GM23338 (cell line): ENCODE measurements around the gene APOLD1.

ENCODE experiments used
- REST ChIP-seq: IDR thresholded peaks from one replicate; pipeline ENCODE4 v1.6.1; 2018; ENCODE audit warnings: antibody characterized with exemption; ENCODE audit not compliant: unreplicated experiment
- TF ChIP-seq, protein P1 (sequence below), 2 experiments: fragments of 200-600 bp in 1 of 2; sonication (generic) in 1 of 2; conservative IDR thresholded peaks; 2 replicates each; pipeline versions ENCODE4 v1.5.1 to v1.6.1; 2016 to 2017; ENCODE audit warnings: antibody characterized with exemption in 2 of 2, low read depth in 2 of 2, mild to moderate bottlenecking in 2 of 2, moderate library complexity in 1 of 2

DNA sequence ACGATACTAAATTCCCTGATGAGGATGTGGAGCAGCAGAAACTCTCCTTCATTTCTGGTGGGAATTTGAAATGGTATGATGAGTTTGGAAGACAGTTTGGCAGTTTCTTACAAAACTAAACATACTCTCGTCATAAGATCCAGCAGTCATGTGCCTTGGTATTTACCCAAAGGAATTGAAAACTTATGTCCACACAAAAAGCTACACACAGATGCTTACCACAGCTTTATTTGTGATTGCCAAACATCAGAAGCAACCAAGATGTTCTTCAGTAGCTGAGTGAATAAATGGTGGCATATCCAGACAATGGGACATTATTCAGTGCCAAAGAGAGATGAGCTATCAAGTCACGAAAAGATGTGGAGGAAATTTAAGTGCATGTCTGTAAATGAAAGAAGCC is 10.7 kb upstream of the APOLD1 start:
- TF ChIP-seq REST: no peak
- TF ChIP-seq, protein P1, sequence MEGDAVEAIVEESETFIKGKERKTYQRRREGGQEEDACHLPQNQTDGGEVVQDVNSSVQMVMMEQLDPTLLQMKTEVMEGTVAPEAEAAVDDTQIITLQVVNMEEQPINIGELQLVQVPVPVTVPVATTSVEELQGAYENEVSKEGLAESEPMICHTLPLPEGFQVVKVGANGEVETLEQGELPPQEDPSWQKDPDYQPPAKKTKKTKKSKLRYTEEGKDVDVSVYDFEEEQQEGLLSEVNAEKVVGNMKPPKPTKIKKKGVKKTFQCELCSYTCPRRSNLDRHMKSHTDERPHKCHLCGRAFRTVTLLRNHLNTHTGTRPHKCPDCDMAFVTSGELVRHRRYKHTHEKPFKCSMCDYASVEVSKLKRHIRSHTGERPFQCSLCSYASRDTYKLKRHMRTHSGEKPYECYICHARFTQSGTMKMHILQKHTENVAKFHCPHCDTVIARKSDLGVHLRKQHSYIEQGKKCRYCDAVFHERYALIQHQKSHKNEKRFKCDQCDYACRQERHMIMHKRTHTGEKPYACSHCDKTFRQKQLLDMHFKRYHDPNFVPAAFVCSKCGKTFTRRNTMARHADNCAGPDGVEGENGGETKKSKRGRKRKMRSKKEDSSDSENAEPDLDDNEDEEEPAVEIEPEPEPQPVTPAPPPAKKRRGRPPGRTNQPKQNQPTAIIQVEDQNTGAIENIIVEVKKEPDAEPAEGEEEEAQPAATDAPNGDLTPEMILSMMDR (conservative IDR thresholded peaks at IDR 0.05; ENCODE audit: low read depth in 2 of 2): no peak
